ENCODE results near the gene SCIN. TPM values are rescaled to one million over a fixed set of nuclear protein-coding genes. Genes with fewer than 3 reads are reported as not detected.

Gene SCIN
- total and polyA plus RNA-seq, 2 donors (not counting 1 experiment from before 2014, with no cell fraction given) = 0.49 to 0.97 TPM

DNA sequence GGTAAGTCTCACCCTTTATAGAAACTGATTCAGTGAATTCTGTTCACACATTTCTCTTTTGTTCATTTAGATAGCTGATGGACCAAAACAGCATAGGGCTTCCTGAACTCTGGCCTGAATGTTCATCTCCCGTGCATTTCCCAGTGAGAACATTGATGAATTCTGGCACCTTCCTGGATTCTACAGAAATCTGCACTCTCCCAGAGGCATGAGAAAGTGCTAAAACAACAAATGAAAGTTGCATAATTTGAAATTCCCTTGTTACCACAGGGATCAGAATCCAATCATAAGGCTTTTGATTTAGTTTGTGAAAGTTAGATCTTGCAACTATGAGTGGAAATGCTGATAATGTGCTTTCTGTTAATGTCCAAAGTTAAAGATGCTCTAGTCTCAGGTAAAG lies 29.7 kb upstream of the SCIN start:
- DNase-seq = no peak
- Histone ChIP-seq H3K9me3 (ENCODE audit: control extremely low read depth in 1 of 3, control insufficient read depth in 2 of 3, insufficient read depth in 1 of 3, low read length in 2 of 3) (peaks cover 0 to 5% (median 0%) of the 10 kb centered on the region in 3 donors), H3K4me3 (ENCODE audit: control extremely low read depth in 1 of 5, extremely low read depth in 1 of 5, insufficient read depth in 1 of 5, low read depth in 2 of 5, low read length in 4 of 5) (no peak overlapping the region), H3K9ac (ENCODE audit: low read length) (no peak overlapping the region), H3K27ac (ENCODE audit: low read length in 2 of 2) (no peak overlapping the region), H3K27me3 (replicated peaks in 1 of 4; ENCODE audit: control extremely low read depth in 1 of 4, control insufficient read depth in 3 of 4, insufficient read depth in 4 of 4, low read length in 3 of 4) (no peaks in the 10 kb centered on the region), H3K4me1 (ENCODE audit: control insufficient read depth in 2 of 2, insufficient read depth in 2 of 2, low read length in 2 of 2) (no peaks in the 10 kb centered on the region), H3K79me2 (ENCODE audit: control insufficient read depth, insufficient read depth, low read length) (no peaks in the 10 kb centered on the region), H3K36me3 (replicated peaks in 1 of 2; ENCODE audit: control extremely low read depth in 1 of 2, control insufficient read depth in 1 of 2, extremely low read depth in 1 of 2, insufficient read depth in 2 of 2, low read length in 1 of 2) (no peaks in the 10 kb centered on the region), H4K20me1 (ENCODE audit: control insufficient read depth, insufficient read depth, low read length, poor library complexity, severe bottlenecking) (no peaks in the 10 kb centered on the region), H2AFZ (ENCODE audit: insufficient read depth, low read depth, low read length, poor library complexity, severe bottlenecking) (no peak overlapping the region), H3K4me2 (replicated peaks; ENCODE audit: low read depth, low read length, poor library complexity, severe bottlenecking) (no peak overlapping the region)
- H3K27ac Mint-ChIP-seq = no peak overlapping the region
- no peaks in the 10 kb centered on the region for H3K4me1 Mint-ChIP-seq
- ATAC-seq (ENCODE audit: low read depth) = no peak
- TF ChIP-seq EZH2 (IDR thresholded peaks at IDR 0.05; ENCODE audit: borderline replicate concordance, insufficient read depth, low read depth, low read length, poor library complexity, severe bottlenecking) = no peak
- no peak for TF ChIP-seq CTCF (IDR thresholded peaks at IDR 0.05)
- CTCF ChIA-PET = no interaction called here
- intact Hi-C loops (cut with micrococcal nuclease) = no loop called here
- H3K4me3 Mint-ChIP-seq = no peak overlapping the region
- peaks cover 4% of the 10 kb centered on the region for H3K27me3 Mint-ChIP-seq
- POLR2A ChIA-PET = no interaction called here
- H3K9me3 Mint-ChIP-seq (ENCODE audit: insufficient read depth) = no peaks in the 10 kb centered on the region
- no CpG with 5 or more reads among the region's 1 CpG for WGBS (ENCODE audit: insufficient coverage)

GRCh38 chr7:12543586-12543985 lies 26.9 kb upstream of the SCIN start:
- Histone ChIP-seq H4K20me1 (ENCODE audit: control insufficient read depth, insufficient read depth, low read length, poor library complexity, severe bottlenecking) (no peaks in the 10 kb centered on the region), H3K9me3 (ENCODE audit: control extremely low read depth in 1 of 3, control insufficient read depth in 2 of 3, insufficient read depth in 1 of 3, low read length in 2 of 3) (no peaks in the 10 kb centered on the region), H3K27ac (ENCODE audit: low read length in 2 of 2) (no peak overlapping the region), H3K4me3 (ENCODE audit: control extremely low read depth in 1 of 5, extremely low read depth in 1 of 5, insufficient read depth in 1 of 5, low read depth in 2 of 5, low read length in 4 of 5) (no peak overlapping the region), H2AFZ (ENCODE audit: insufficient read depth, low read depth, low read length, poor library complexity, severe bottlenecking) (no peak overlapping the region), H3K4me2 (replicated peaks; ENCODE audit: low read depth, low read length, poor library complexity, severe bottlenecking) (no peak overlapping the region), H3K9ac (ENCODE audit: low read length) (no peak overlapping the region), H3K36me3 (replicated peaks in 1 of 2; ENCODE audit: control extremely low read depth in 1 of 2, control insufficient read depth in 1 of 2, extremely low read depth in 1 of 2, insufficient read depth in 2 of 2, low read length in 1 of 2) (no peaks in the 10 kb centered on the region), H3K4me1 (ENCODE audit: control insufficient read depth in 2 of 2, insufficient read depth in 2 of 2, low read length in 2 of 2) (no peaks in the 10 kb centered on the region), H3K27me3 (replicated peaks in 1 of 4; ENCODE audit: control extremely low read depth in 1 of 4, control insufficient read depth in 3 of 4, insufficient read depth in 4 of 4, low read length in 3 of 4) (no peaks in the 10 kb centered on the region), H3K79me2 (ENCODE audit: control insufficient read depth, insufficient read depth, low read length) (no peaks in the 10 kb centered on the region)
- TF ChIP-seq EZH2 (IDR thresholded peaks at IDR 0.05; ENCODE audit: borderline replicate concordance, insufficient read depth, low read depth, low read length, poor library complexity, severe bottlenecking) = no peak
- TF ChIP-seq CTCF (IDR thresholded peaks at IDR 0.05) = no peak
- no CpG with 5 or more reads among the region's 4 CpGs for WGBS (ENCODE audit: insufficient coverage)
- no peak for DNase-seq
- Mint-ChIP-seq H3K27me3 (peaks cover 4% of the 10 kb centered on the region), H3K4me1 (no peaks in the 10 kb centered on the region), H3K27ac (no peak overlapping the region), H3K9me3 (ENCODE audit: insufficient read depth) (no peaks in the 10 kb centered on the region), H3K4me3 (no peak overlapping the region)
- ATAC-seq (ENCODE audit: low read depth) = no peak
- ChIA-PET CTCF (no interaction called here), POLR2A (no interaction called here)
- intact Hi-C loops (cut with micrococcal nuclease) = no loop called here
